Testis (tissue), 3 donors: ENCODE data around the gene SIK2. TPM values are rescaled to one million over a fixed set of nuclear protein-coding genes. Genes with fewer than 3 reads are reported as not detected.

Source experiments
- DNase-seq: peaks from one replicate; pipeline ENCODE4 v3.0.0-alpha.2; 2019
- H3K27ac ChIP-seq, 2 donors: fragments of 200-600 bp; sonication (generic); one replicate each; pipeline ENCODE4 v1.5.1; 2019
- H3K27me3 ChIP-seq: fragments of 200-600 bp; sonication (generic); one replicate; pipeline ENCODE4 v1.5.1; 2019
- H3K36me3 ChIP-seq: fragments of 200-600 bp; sonication (generic); one replicate; pipeline ENCODE4 v1.5.1; 2017; ENCODE audit warnings: low read depth; ENCODE audit errors: missing control alignments
- H3K4me1 ChIP-seq: fragments of 200-600 bp; sonication (generic); one replicate; pipeline ENCODE4 v1.5.1; 2019
- H3K4me3 ChIP-seq, 2 donors: fragments of 200-600 bp; sonication (generic); one replicate each; pipeline ENCODE4 v1.5.1; 2017 to 2019
- H3K9me3 ChIP-seq: fragments of 200-600 bp; sonication (generic); one replicate; pipeline ENCODE4 v1.5.1; 2017
- CTCF ChIP-seq, 3 experiments: fragments of 450-650 bp in 2 of 3; fragments of 200-600 bp in 1 of 3; sonication (generic) in 1 of 3; IDR thresholded peaks; one replicate each; pipeline ENCODE4 v1.5.1; 2016 to 2019; ENCODE audit warnings: antibody characterized with exemption in 3 of 3, mild to moderate bottlenecking in 2 of 3, moderate library complexity in 1 of 3
- POLR2A ChIP-seq: fragments of 450-650 bp; IDR thresholded peaks from one replicate; pipeline ENCODE4 v1.6.1; 2017; ENCODE audit warnings: antibody characterized with exemption, mild to moderate bottlenecking, moderate library complexity
- WGBS, 2 donors: methylation state at CpG; one replicate each; pipeline ENCODE4 v1.1.5; 2018; 5-methylcytosine and 5-hydroxymethylcytosine counted together
- intact Hi-C: fragments of 100-400 bp; cut with DNase I; formaldehyde crosslinking; loops from one replicate; pipeline ENCODE4 v1.15.1; 2023; ENCODE audit warnings: low total_unique reads
- polyA plus RNA-seq: library from polyadenylated mRNA; stranded (reverse); fragments of 350-450 nt; fragmentation: Illumina TruSeq; extraction: RNeasy Lipid Tissue Mini Kit (QIAGEN cat#74804); gene quantifications from one replicate; pipeline ENCODE4 v1.2.3, GENCODE V29; 2014; ENCODE audit warnings: low read depth, low replicate concordance; ENCODE audit not compliant: insufficient read depth
- total RNA-seq, 2 donors: library from RNA; depleted of rRNA; stranded (reverse); fragments of >200 nt; gene quantifications; one replicate each; pipeline ENCODE4 v1.2.3, GENCODE V29; 2016

SIK2 gene
- total and polyA plus RNA-seq, 3 donors from 2014 or later, result 7.6 to 9.8 (median 8.9) TPM

DNA sequence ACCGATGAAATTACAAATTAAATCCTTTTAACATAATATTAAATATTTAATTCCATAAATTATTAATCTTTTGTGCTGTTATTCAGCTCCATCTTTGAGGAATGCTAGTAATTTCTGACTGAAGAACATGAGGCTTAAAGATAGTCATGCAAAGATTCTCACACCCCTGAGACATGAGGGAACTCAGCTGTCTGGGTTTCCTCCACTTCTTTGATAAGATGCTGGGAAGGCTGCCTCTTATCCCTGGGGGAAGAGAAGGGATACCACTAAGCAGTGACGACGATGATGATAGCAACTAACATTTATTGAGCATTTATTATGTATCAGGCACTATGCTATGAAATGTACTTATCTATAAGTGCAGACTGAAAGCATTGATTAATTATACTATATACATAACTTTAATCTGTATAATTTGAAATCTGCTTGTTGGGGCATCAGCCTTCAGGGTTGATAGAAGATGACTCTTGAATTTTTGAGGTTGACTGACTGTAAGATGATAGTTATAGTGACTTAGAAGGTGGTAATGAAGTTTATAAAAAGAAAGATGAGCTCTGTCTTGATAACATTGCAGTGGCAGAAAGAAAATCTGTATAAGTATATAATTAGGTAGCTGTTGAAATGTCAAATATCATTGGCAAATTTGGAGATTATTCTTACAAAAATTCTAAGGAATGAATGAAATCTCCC is 78.4 kb downstream of the SIK2 start:
- H3K27ac ChIP-seq, result no peak overlapping the region
- H3K4me1 ChIP-seq, result no peaks in the 10 kb centered on the region
- intact Hi-C loops, result no loop called here

DNA sequence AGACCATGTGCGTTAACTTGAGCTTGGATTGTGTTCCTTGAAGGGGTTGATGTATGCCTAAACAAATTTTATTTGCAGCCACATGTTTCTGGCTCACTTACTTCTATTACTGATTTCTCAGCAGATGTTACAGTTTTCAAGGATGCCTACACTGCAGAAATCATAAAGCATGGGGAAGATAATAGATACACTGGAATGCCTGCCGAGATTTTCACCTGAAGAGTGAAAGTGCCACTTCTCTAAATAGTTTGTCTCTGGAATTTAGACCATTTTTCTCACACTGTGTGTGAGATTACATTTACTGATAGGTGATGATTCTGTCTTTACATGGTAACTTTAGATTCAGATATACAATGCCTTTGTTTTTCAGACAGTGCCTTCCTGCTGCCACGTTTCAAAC is 81.6 kb downstream of the SIK2 start:
- DNase-seq, result no peak
- H3K36me3 ChIP-seq, result no peaks in the 10 kb centered on the region
- H3K27me3 ChIP-seq, result no peaks in the 10 kb centered on the region
- H3K27ac ChIP-seq, result no peak overlapping the region
- 76 to 87% methylated on average over 3 of the region's 3 CpGs for WGBS, 2 donors
- no peaks in the 10 kb centered on the region for H3K9me3 ChIP-seq
- H3K4me3 ChIP-seq, result no peak overlapping the region
- intact Hi-C loops, result no loop called here
- no peaks in the 10 kb centered on the region for H3K4me1 ChIP-seq
- no peak for TF ChIP-seq CTCF (IDR thresholded peaks at IDR 0.05)

More for the DNA sequence above, 78.4 kb downstream of the SIK2 start:
- WGBS, 2 donors, result 90 to 93% methylated on average over 3 of the region's 3 CpGs
- Histone ChIP-seq H3K9me3 (no peaks in the 10 kb centered on the region), H3K27me3 (no peaks in the 10 kb centered on the region), H3K36me3 (no peaks in the 10 kb centered on the region), H3K4me3 (no peak overlapping the region)
- TF ChIP-seq POLR2A (no peak), CTCF (IDR thresholded peaks at IDR 0.05) (no peak)
- no peak for DNase-seq

- DNase-seq, result no peak
- H3K4me3 ChIP-seq, result no peak overlapping the region
- no peaks in the 10 kb centered on the region for H3K36me3 ChIP-seq
- H3K27me3 ChIP-seq, result no peaks in the 10 kb centered on the region
- no peak for TF ChIP-seq CTCF (IDR thresholded peaks at IDR 0.05)
- TF ChIP-seq POLR2A, result no peak
- H3K9me3 ChIP-seq, result no peaks in the 10 kb centered on the region
- H3K4me1 ChIP-seq, result no peaks in the 10 kb centered on the region
- H3K27ac ChIP-seq, result no peak overlapping the region
- 92 to 98% methylated on average over 2 of the region's 2 CpGs for WGBS, 2 donors
- intact Hi-C loops, result no loop called here
Measured at GRCh38 chr11:111684251-111684650, 82.0 kb downstream of the SIK2 start.

DNA sequence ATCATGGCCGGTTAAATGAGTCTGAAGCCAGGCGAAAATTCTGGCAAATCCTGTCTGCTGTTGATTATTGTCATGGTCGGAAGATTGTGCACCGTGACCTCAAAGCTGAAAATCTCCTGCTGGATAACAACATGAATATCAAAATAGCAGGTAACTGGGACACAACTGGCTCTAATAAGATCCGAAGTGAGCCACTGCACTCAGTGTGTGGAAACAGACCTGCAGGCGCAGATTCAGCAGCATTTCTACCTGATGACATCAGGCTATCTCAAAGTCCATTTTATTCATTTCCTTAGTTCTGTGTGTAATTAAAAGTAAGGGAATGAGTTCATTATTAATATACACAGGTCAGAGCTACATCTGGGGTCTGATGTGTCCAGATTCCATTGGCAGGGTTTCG is 85.8 kb downstream of the SIK2 start:
- WGBS, 2 donors, result 95 to 97% methylated on average over 7 of the region's 7 CpGs
- H3K4me1 ChIP-seq, result no peaks in the 10 kb centered on the region

More for the DNA sequence above, 85.8 kb downstream of the SIK2 start:
- intact Hi-C loops, result no loop called here
- H3K9me3 ChIP-seq, result no peaks in the 10 kb centered on the region
- no peak overlapping the region for H3K27ac ChIP-seq
- DNase-seq, result no peak
- H3K4me3 ChIP-seq, result no peak overlapping the region
- TF ChIP-seq CTCF (IDR thresholded peaks at IDR 0.05) (no peak), POLR2A (no peak)
- H3K36me3 ChIP-seq, result no peaks in the 10 kb centered on the region
- H3K27me3 ChIP-seq, result no peaks in the 10 kb centered on the region
